B cell (primary cell): ENCODE measurements around the gene CDK5R2. TPM values are rescaled to one million over a fixed set of nuclear protein-coding genes. Genes with fewer than 3 reads are reported as not detected.

Experiments used
- ATAC-seq: fragments of 200-7000 bp; cut with Tn5 transposase; one replicate; pipeline ENCODE4 v1.10.0; 2021; ENCODE audit warnings: low read depth, mild to moderate bottlenecking, moderate number of reproducible peaks, moderate library complexity
- CTCF ChIA-PET: fragments of 350-600 bp; sonication (Branson Sonifier 250); formaldehyde crosslinking; loops from one replicate; lab custom pipeline; 2021; ENCODE audit warnings: antibody characterized with exemption, inconsistent platforms; lab: Charles Lee
- POLR2A ChIA-PET: fragments of 350-600 bp; sonication (Branson Sonifier 250); formaldehyde crosslinking; loops from one replicate; lab custom pipeline; 2021; ENCODE audit warnings: antibody characterized with exemption; lab: Charles Lee
- DNase-seq: peaks from one replicate; pipeline ENCODE4 v3.0.0; 2013
- H2AFZ ChIP-seq: 2 replicates; pipeline ENCODE4 v1.6.1; 2012; ENCODE audit warnings: mild to moderate bottlenecking, low read depth, low read length; ENCODE audit not compliant: insufficient read depth, poor library complexity, severe bottlenecking
- H3K27ac ChIP-seq, 2 donors: 1 replicate in 1 of 2; 2 replicates in 1 of 2; pipeline ENCODE4 v1.5.1; 2012 to 2013; ENCODE audit warnings: low read length in 2 of 2, mild to moderate bottlenecking in 2 of 2, moderate library complexity in 1 of 2
- H3K27me3 ChIP-seq, 4 experiments: fragments of 200-600 bp in 1 of 4; sonication (generic) in 1 of 4; replicated peaks in 1 of 4; 1 replicate in 2 of 4; 2 replicates in 2 of 4; pipeline versions ENCODE4 v1.6.1 to v1.7.0; 2013 to 2016; ENCODE audit warnings: low read length in 3 of 4, mild to moderate bottlenecking in 2 of 4, mixed read lengths in 1 of 4, moderate library complexity in 1 of 4; ENCODE audit not compliant: insufficient read depth in 4 of 4, control insufficient read depth in 3 of 4; ENCODE audit errors: control extremely low read depth in 1 of 4
- H3K36me3 ChIP-seq, 2 experiments: replicated peaks in 1 of 2; 1 replicate in 1 of 2; 2 replicates in 1 of 2; pipeline versions ENCODE4 v1.6.1 to v1.7.1; 2013; ENCODE audit warnings: low read length in 1 of 2; ENCODE audit not compliant: insufficient read depth in 2 of 2, control insufficient read depth in 1 of 2; ENCODE audit errors: control extremely low read depth in 1 of 2, extremely low read depth in 1 of 2
- H3K4me1 ChIP-seq, 2 donors: fragments of 200-600 bp in 1 of 2; sonication (generic) in 1 of 2; 1 replicate in 1 of 2; 2 replicates in 1 of 2; pipeline versions ENCODE4 v1.5.1 to v1.6.1; 2013 to 2017; ENCODE audit warnings: low read length in 2 of 2; ENCODE audit not compliant: control insufficient read depth in 2 of 2, insufficient read depth in 2 of 2
- H3K4me2 ChIP-seq: replicated peaks from 2 replicates; pipeline ENCODE3; 2012; ENCODE audit warnings: mild to moderate bottlenecking, low read depth, low read length; ENCODE audit not compliant: poor library complexity, severe bottlenecking
- H3K4me3 ChIP-seq, 5 experiments: fragments of 200-600 bp in 1 of 5; sonication (generic) in 1 of 5; 1 replicate in 3 of 5; 2 replicates in 2 of 5; pipeline versions ENCODE4 v1.5.1 to v1.7.0; 2011 to 2016; ENCODE audit warnings: low read length in 4 of 5, mild to moderate bottlenecking in 4 of 5, low read depth in 2 of 5, control low read depth in 1 of 5, moderate library complexity in 1 of 5; ENCODE audit not compliant: insufficient read depth in 1 of 5; ENCODE audit errors: control extremely low read depth in 1 of 5, extremely low read depth in 1 of 5
- H3K79me2 ChIP-seq: fragments of 200-600 bp; sonication (generic); one replicate; pipeline ENCODE4 v1.6.0; 2016; ENCODE audit warnings: low read length; ENCODE audit not compliant: control insufficient read depth, insufficient read depth
- H3K9ac ChIP-seq: fragments of 200-600 bp; sonication (generic); 2 replicates; pipeline ENCODE4 v1.6.1; 2017; ENCODE audit warnings: mild to moderate bottlenecking, low read length, moderate library complexity
- H3K9me3 ChIP-seq, 3 donors: one replicate each; pipeline versions ENCODE4 v1.6.1 to v1.7.1; 2013; ENCODE audit warnings: low read length in 2 of 3; ENCODE audit not compliant: control insufficient read depth in 2 of 3, insufficient read depth in 1 of 3; ENCODE audit errors: control extremely low read depth in 1 of 3
- H4K20me1 ChIP-seq: 2 replicates; pipeline ENCODE4 v1.6.0; 2012; ENCODE audit warnings: mild to moderate bottlenecking, low read length; ENCODE audit not compliant: insufficient read depth, control insufficient read depth, poor library complexity, severe bottlenecking
- H3K27ac Mint-ChIP-seq: one replicate; pipeline ENCODE4 v1.8.0; 2021; ENCODE audit warnings: mixed read lengths
- H3K27me3 Mint-ChIP-seq: one replicate; pipeline ENCODE4 v1.8.0; 2021; ENCODE audit warnings: mixed read lengths
- H3K4me1 Mint-ChIP-seq: one replicate; pipeline ENCODE4 v1.8.0; 2021; ENCODE audit warnings: mixed read lengths
- H3K4me3 Mint-ChIP-seq: one replicate; pipeline ENCODE4 v1.8.0; 2021; ENCODE audit warnings: mixed read lengths
- H3K9me3 Mint-ChIP-seq: one replicate; pipeline ENCODE4 v1.8.0; 2022; ENCODE audit warnings: mixed read lengths; ENCODE audit not compliant: insufficient read depth
- CTCF ChIP-seq: fragments of 200-600 bp; IDR thresholded peaks from one replicate; pipeline ENCODE4 v1.8.0; 2022; ENCODE audit warnings: antibody characterized with exemption, mild to moderate bottlenecking
- EZH2 ChIP-seq: IDR thresholded peaks from 2 replicates; pipeline ENCODE4 v1.6.1; 2012; ENCODE audit warnings: borderline replicate concordance, low read depth, mild to moderate bottlenecking, moderate library complexity, low read length; ENCODE audit not compliant: insufficient read depth, poor library complexity, severe bottlenecking
- WGBS: methylation state at CpG from one replicate; pipeline ENCODE4 v1.1.5; 2013; ENCODE audit warnings: missing lambda C conversion rate; ENCODE audit not compliant: insufficient coverage; 5-methylcytosine and 5-hydroxymethylcytosine counted together
- intact Hi-C: fragments of 100-400 bp; cut with micrococcal nuclease; formaldehyde crosslinking; loops from one replicate; pipeline ENCODE4 v1.10.0; 2022
- polyA plus RNA-seq: library from polyadenylated mRNA; depleted of rRNA; stranded (reverse); fragments of >200 nt; gene quantifications from 2 replicates; pipeline ENCODE4 v1.2.3, GENCODE V29; 2012
- total RNA-seq, 2 donors: library from RNA; stranded (reverse); fragments of 120-200 nt in 1 of 2; gene quantifications; 1 replicate in 1 of 2; 2 replicates in 1 of 2; pipeline versions ENCODE4 v1.2.3 to v1.2.4, GENCODE V29; 2013 to 2022

Gene CDK5R2
- total and polyA plus RNA-seq, 2 donors (not counting 1 experiment from before 2014, with no cell fraction given): not detected

DNA sequence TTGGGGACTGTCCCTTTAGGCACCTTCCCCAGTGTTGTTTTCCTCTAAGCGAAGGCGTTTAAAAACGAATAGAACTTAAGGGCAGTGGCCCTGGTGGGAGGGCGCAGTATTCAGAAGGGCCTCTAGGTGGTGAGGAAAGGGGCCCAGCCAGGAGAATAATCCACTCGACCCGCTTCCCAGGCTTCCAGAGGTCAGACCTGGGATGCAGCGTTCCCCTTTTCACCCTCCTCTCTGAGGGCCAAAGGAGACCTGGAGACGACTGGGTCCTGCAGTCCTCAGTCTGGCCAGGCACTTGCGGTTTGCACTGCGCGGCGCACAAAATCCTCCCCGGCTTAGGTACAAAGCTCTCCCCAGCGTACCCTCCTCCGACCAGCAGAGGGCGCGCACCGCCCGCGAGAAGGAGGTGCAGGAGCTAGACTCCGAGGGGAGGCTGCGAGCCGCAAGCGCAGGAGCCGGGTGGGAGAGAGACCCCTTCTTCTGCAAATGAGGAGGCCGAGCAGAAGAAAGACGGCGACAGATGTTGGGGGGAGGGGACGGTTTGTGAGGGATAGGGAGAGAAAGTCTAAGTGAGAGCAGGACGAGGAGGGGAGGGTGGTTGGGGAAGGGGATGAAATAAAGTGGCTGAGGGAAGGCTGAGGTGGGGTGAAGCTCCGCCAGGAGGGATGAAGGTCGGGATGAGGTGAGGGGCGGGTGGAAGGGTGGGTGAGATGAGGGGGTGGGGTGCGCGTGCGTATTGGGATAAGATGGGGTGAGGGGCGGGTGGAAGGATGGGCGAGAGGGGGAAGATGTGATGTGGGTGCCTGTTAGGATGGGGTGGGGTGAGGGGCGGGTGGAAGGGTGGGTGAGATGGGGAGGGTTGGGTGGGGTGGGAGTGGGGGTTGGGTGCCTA is 20.6 kb downstream of the CDK5R2 start:
- peaks cover 0 to 79% (median 55%) of the 10 kb centered on the region in 4 experiments for H3K27me3 ChIP-seq
- Mint-ChIP-seq H3K27me3 (peaks cover 65% of the 10 kb centered on the region), H3K4me3 (peak overlapping the region; percentile 85), H3K9me3 (no peaks in the 10 kb centered on the region), H3K4me1 (peaks cover 28% of the 10 kb centered on the region), H3K27ac (peak overlapping the region; percentile 63)
- no peaks in the 10 kb centered on the region for H3K36me3 ChIP-seq
- DNase-seq (peak; percentile 91), ATAC-seq (peak; percentile 85)
- peak overlapping the region; percentile 74 for H2AFZ ChIP-seq
- H4K20me1 ChIP-seq: no peaks in the 10 kb centered on the region
- peaks cover 0 to 36% (median 0%) of the 10 kb centered on the region in 3 donors for H3K9me3 ChIP-seq
- ChIA-PET CTCF (interaction anchor here (0.7 to 3.3 kb wide), 33 partner anchors 10 to 408 kb away, joined by 3 to 55 read pairs (median 4); partner anchors contain the start of gene WNT10A), POLR2A (interaction anchor here (1.0 kb wide), 2 partner anchors 82 to 105 kb away, joined by 3 read pairs; no protein-coding TSS in a partner anchor)
- peak overlapping the region; percentile 44 for H3K9ac ChIP-seq
- WGBS: 3% methylated on average over 32 of the region's 39 CpGs
- intact Hi-C loops: loop anchor here (5.0 kb wide), 3 partner anchors 83 to 128 kb away; no protein-coding TSS in a partner anchor
- no peak overlapping the region for H3K27ac ChIP-seq
- peak; percentile 87 for TF ChIP-seq CTCF
- TF ChIP-seq EZH2: no peak
- no peaks in the 10 kb centered on the region for H3K79me2 ChIP-seq
- peak overlapping the region in 4 of 5 experiments; percentile 3 to 45 (median 26) for H3K4me3 ChIP-seq
- H3K4me1 ChIP-seq: peaks cover 37 to 51% of the 10 kb centered on the region in 2 donors
- H3K4me2 ChIP-seq: peak overlapping the region; percentile 80
